HG02943 (cell line): Measurements from ENCODE around the gene TNNT3.

Source experiments
- ATAC-seq: cut with Tn5 transposase; IDR thresholded peaks from one replicate; pipeline ENCODE4 v1.9.1; 2021; ENCODE audit warnings: mild to moderate bottlenecking, low read depth, moderate library complexity; ENCODE audit not compliant: unreplicated experiment

TNNT3 gene

GRCh38 chr11:1893581-1894359 lies 25.7 kb upstream of the TNNT3 start:
- ATAC-seq = no peak

DNA sequence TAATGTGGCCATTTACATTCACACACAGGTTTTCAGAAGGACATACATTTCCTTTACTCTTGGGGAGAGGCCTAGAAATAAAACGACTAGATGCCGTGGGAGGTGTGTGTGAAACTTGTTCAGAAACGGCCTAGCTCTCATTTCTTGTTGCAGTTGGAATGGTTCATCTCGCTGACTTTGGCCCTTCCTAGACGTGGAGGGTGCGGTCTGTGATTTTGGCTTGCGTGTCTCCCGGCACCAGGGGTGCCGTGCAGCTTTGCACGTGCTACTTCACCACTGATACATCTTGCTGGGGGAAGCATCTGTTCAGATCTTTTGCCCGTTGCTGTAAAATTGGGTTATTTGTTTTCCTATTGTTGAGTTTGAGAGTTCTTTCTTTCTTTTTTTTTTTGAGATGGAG lies 24.7 kb upstream of the TNNT3 start:
- ATAC-seq = no peak

- ATAC-seq = no peak
Measured at GRCh38 chr11:1896468-1896867, 23.0 kb upstream of the TNNT3 start.

- no peak for ATAC-seq
Measured at GRCh38 chr11:1896923-1897322, 22.6 kb upstream of the TNNT3 start.

GRCh38 chr11:1899090-1899489 lies 20.4 kb upstream of the TNNT3 start:
- no peak for ATAC-seq

DNA sequence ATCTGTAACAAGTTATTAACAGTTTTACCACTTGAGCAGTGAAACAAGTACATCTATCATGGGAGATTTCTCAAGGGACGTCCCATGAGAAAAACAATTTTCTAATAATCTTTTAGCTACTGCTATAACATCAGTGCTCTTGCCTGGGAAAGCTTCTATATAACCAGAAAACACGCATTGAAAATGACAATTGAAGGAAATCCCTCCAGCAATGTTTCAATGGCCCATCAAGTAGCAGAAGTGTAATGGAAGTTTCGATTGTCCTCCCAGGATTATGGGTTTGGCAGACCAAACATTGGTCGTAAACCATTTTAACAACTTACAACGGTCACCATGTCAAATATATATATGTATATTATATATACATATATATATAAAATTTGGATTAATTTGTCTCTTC lies 19.8 kb upstream of the TNNT3 start:
- no peak for ATAC-seq

GRCh38 chr11:1906181-1906580 lies 13.3 kb upstream of the TNNT3 start:
- no peak for ATAC-seq

- no peak for ATAC-seq
Measured at GRCh38 chr11:1906611-1907423, 12.7 kb upstream of the TNNT3 start.

- no peak for ATAC-seq
Measured at GRCh38 chr11:1908618-1909017, 10.9 kb upstream of the TNNT3 start.

GRCh38 chr11:1909524-1909923 lies 10.0 kb upstream of the TNNT3 start:
- no peak for ATAC-seq

- no peak for ATAC-seq
Measured at GRCh38 chr11:1912289-1912878, 7.1 kb upstream of the TNNT3 start.

DNA sequence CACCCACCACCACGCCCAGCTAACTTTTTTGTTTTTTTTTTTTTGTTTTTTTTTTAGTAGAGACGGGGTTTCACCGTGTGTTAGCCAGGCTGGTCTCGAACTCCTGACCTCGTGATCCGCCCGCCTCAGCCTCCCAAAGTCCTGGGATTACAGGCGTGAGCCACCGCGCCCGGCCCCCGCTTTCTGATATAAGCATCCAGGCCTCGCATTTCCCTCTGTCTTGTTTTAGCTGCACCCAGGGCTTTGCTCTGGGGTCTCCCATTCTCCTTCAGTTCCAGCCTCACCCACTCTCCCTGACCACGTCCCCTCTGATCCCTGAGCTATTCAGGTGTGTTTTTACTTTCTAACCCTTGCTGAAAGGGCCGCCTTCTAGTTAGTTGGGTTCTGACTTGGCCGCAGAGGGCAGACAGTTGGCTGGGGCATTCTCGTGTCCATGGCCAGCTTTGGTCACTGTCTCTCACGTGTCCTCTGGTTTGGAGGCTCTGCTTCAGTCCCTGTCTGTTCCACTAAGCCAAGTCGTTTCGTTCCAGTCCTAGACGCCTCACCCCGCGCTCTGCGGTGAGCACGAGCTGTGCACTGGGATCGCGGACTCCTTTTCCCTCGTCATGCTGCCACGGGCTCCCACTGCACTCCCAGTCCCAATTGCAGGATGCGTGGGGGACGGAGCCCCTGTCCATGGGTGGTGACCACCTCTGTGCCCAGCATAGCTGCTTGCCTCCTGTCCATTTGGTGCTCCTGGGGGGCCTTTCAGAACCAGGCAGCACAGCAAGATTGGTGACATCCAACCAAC lies 6.0 kb upstream of the TNNT3 start:
- ATAC-seq = no peak

DNA sequence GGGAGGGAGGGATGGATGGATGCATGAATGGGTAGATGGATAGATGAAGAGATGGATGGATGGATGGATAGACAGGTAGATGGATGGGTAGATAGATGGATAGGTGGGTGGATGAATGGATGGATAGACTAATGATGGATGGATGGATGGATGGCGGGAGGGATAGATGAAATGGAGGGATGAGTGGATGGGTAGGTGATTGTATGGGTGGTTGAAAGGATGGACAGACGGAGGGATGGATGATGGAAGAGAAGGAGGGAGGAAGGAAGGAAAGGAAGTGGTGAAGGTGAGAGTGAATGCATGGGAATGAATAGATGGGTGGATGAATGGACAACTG lies 3.7 kb upstream of the TNNT3 start:
- no peak for ATAC-seq

DNA sequence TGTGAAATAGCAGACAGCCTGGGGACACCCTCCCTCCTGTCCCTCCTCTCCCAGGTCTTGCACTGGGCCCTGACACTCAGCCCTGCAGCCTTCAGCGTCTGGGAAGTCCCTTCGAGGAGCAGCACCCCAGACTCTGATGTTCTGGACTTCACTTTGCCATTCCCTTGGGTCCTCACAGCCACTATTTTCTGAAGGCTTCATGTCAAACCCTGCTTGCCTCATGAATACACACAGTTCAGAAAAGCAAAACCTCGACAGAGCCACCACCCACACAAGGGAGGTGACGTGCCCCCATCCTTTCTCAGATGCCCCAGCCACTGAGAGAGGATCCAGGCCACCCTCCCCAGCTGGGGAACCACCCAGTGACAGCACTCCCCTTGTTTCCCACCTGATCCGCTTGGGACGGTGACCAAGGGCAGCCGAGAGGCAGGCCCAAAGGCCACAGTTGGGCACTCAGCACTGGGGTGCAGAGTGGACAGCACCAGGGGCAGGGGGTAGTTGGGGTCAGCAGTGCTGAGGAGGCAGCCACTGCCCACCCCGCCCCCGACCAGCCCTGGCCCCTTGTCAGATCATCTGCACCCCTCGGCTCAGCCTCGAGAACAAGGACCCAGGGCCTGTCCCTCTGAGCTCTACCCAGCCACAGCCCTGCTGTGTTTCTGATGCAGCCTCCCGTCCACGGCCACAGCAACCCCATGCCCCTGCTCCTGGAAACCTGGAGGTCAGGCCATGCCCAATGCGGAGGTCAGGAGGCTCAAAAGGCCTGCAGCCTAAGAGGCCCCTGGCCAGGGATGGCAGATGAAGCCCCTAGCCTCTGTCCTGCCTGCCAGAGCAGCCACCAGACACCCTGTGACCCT lies 3.1 kb upstream of the TNNT3 start:
- no peak for ATAC-seq

- no peak for ATAC-seq
Measured at GRCh38 chr11:1916986-1917522, 2.4 kb upstream of the TNNT3 start.

GRCh38 chr11:1917523-1918435 lies 1.7 kb upstream of the TNNT3 start:
- no peak for ATAC-seq

DNA sequence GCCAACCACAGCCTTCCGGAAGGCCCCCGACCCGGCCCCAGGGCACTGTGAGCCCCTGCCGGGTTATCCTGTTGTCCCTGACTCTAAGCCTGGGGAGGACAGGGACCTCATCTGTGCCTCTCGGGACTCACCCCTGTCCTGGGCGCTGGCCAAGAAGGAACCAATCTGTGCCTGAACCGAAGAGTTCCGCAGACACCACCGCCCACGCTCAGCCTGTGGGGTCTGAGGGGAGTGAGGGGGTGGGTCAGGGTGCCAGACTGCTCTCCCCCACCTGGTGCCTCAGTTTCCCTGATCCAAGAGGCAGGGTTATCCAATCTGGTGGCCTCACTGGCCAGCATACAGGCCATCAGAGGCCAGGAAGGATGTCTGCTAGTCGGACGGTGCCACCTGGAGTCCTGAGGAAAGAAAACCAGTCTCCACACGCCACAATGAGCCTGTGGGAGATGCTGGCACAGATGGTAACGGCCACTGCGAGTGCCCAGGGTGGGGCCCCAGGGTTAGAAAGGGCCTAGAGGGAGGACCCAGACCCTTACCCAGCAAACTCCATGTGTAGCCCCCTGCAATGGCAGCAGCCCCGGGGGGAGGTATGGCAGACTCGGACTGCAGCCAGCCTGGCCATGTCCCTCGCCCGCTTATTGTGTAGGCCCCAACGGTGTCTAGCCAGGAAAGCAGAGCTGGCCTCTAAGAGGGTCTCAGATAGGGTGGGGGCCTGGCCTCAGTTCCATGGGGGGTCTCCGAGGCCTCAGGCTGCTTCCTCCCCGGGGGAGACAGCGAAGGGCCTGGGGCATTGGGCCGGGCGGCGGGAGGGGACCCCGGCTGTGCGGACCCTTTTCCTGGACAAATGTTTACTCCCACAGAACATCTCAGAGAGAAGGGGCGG lies 827 bp upstream of the TNNT3 start:
- no peak for ATAC-seq
